Measurements from ENCODE around the gene LTO1. TPM values are rescaled to one million over a fixed set of nuclear protein-coding genes. Genes with fewer than 3 reads are reported as not detected.
A peak's percentile ranks its signal among the peaks of the same experiment; 100 is the strongest.

LTO1 gene
- polyA plus RNA-seq, 1 of the 3 experiments (the other 2 are of a cell fraction) = 30.8 TPM

GRCh38 chr11:69662021-69662698, 13.0 kb downstream of the LTO1 start:
- Histone ChIP-seq H3K9me2 (no peaks in the 10 kb centered on the region), H3K27ac (ENCODE audit: low read depth in 2 of 2, low read length in 1 of 2) (no peak overlapping the region), H3K27me3 (ENCODE audit: insufficient read depth) (no peaks in the 10 kb centered on the region), H3K36me3 (replicated peaks in 1 of 2; ENCODE audit: control insufficient read depth in 1 of 2, insufficient read depth in 2 of 2, low read length in 1 of 2) (peaks cover under 1 to 31% of the 10 kb centered on the region in 2 experiments), H3F3A (replicated peaks; ENCODE audit: insufficient read depth) (peaks cover 5% of the 10 kb centered on the region), H4K20me1 (ENCODE audit: insufficient read depth) (no peaks in the 10 kb centered on the region), H3K4me3 (ENCODE audit: low read depth in 2 of 2, low read length in 1 of 2) (no peak overlapping the region), H3K9ac (no peak overlapping the region), H2AFZ (ENCODE audit: low read depth) (no peak overlapping the region), H3K4me2 (no peak overlapping the region), H3K79me2 (ENCODE audit: insufficient read depth) (no peaks in the 10 kb centered on the region), H3K9me3 (no peaks in the 10 kb centered on the region), H3K4me1 (ENCODE audit: control insufficient read depth in 1 of 2, insufficient read depth in 2 of 2, low read depth in 1 of 2, low read length in 1 of 2) (no peaks in the 10 kb centered on the region)
- CTCF ChIA-PET = interaction anchor here (0.9 to 8.9 kb wide), 4 partner anchors 8 to 561 kb away, joined by 3 to 84 read pairs (median 46); no protein-coding TSS in a partner anchor
- DNase-seq = peak; percentile 61
- POLR2A ChIA-PET = no interaction called here
- TF ChIP-seq, protein P1, sequence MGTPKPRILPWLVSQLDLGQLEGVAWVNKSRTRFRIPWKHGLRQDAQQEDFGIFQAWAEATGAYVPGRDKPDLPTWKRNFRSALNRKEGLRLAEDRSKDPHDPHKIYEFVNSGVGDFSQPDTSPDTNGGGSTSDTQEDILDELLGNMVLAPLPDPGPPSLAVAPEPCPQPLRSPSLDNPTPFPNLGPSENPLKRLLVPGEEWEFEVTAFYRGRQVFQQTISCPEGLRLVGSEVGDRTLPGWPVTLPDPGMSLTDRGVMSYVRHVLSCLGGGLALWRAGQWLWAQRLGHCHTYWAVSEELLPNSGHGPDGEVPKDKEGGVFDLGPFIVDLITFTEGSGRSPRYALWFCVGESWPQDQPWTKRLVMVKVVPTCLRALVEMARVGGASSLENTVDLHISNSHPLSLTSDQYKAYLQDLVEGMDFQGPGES (IDR thresholded peaks at IDR 0.05; ENCODE audit: low read depth, low read length) = no peak
- TF ChIP-seq, protein P2, sequence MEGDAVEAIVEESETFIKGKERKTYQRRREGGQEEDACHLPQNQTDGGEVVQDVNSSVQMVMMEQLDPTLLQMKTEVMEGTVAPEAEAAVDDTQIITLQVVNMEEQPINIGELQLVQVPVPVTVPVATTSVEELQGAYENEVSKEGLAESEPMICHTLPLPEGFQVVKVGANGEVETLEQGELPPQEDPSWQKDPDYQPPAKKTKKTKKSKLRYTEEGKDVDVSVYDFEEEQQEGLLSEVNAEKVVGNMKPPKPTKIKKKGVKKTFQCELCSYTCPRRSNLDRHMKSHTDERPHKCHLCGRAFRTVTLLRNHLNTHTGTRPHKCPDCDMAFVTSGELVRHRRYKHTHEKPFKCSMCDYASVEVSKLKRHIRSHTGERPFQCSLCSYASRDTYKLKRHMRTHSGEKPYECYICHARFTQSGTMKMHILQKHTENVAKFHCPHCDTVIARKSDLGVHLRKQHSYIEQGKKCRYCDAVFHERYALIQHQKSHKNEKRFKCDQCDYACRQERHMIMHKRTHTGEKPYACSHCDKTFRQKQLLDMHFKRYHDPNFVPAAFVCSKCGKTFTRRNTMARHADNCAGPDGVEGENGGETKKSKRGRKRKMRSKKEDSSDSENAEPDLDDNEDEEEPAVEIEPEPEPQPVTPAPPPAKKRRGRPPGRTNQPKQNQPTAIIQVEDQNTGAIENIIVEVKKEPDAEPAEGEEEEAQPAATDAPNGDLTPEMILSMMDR (IDR thresholded peaks at IDR 0.05) = peak; percentile 34
- 89% methylated on average over 15 of the region's 16 CpGs for whole genome bisulfite sequencing (ENCODE audit: low lambda C conversion rate)

DNA sequence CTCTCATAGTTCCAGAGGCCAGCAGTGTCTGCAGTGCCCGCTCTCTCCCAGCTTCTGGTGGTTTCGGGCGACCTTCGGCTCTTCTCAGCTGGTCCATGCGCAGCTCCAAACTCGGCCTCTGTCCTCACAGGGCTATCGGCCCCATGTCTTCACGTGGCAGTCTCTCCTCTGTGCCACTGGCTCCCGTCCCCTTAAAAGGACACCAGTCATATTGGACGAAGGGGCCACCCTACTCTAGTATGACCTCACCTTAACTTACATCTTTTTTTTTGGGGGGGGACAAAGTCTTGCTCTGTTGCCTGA, 13.8 kb downstream of the LTO1 start:
- Histone ChIP-seq H3K4me1 (ENCODE audit: control insufficient read depth in 1 of 2, insufficient read depth in 2 of 2, low read depth in 1 of 2, low read length in 1 of 2) (no peaks in the 10 kb centered on the region), H3K36me3 (replicated peaks in 1 of 2; ENCODE audit: control insufficient read depth in 1 of 2, insufficient read depth in 2 of 2, low read length in 1 of 2) (peaks cover 0 to 23% of the 10 kb centered on the region in 2 experiments), H3K27ac (ENCODE audit: low read depth in 2 of 2, low read length in 1 of 2) (no peak overlapping the region), H3K9ac (no peak overlapping the region), H4K20me1 (ENCODE audit: insufficient read depth) (no peaks in the 10 kb centered on the region), H3K9me3 (no peaks in the 10 kb centered on the region), H3K4me3 (ENCODE audit: low read depth in 2 of 2, low read length in 1 of 2) (no peak overlapping the region), H2AFZ (ENCODE audit: low read depth) (no peak overlapping the region), H3K9me2 (no peaks in the 10 kb centered on the region), H3K4me2 (no peak overlapping the region), H3K27me3 (ENCODE audit: insufficient read depth) (no peaks in the 10 kb centered on the region), H3F3A (replicated peaks; ENCODE audit: insufficient read depth) (peaks cover 5% of the 10 kb centered on the region), H3K79me2 (ENCODE audit: insufficient read depth) (no peaks in the 10 kb centered on the region)
- DNase-seq = no peak
- TF ChIP-seq RFX5 (IDR thresholded peaks at IDR 0.05; ENCODE audit: low read length) (no peak), GABPA (IDR thresholded peaks at IDR 0.05; ENCODE audit: low read depth) (no peak), TAF1 (IDR thresholded peaks at IDR 0.05; ENCODE audit: borderline replicate concordance, low read depth, low read length) (no peak), YY1 (IDR thresholded peaks at IDR 0.05; ENCODE audit: low read depth) (no peak), FOSL2 (IDR thresholded peaks at IDR 0.05; ENCODE audit: borderline replicate concordance, low read depth) (no peak), MEF2A (IDR thresholded peaks at IDR 0.05; ENCODE audit: borderline replicate concordance, low read depth) (no peak), SMC3 (IDR thresholded peaks at IDR 0.05; ENCODE audit: low read depth, low read length) (no peak), RAD21 (IDR thresholded peaks at IDR 0.05; ENCODE audit: low read length) (no peak), POLR2AphosphoS5 (IDR thresholded peaks at IDR 0.05; ENCODE audit: low read depth, low read length) (no peak), PBX3 (IDR thresholded peaks at IDR 0.05) (no peak)
- TF ChIP-seq, protein P3, sequence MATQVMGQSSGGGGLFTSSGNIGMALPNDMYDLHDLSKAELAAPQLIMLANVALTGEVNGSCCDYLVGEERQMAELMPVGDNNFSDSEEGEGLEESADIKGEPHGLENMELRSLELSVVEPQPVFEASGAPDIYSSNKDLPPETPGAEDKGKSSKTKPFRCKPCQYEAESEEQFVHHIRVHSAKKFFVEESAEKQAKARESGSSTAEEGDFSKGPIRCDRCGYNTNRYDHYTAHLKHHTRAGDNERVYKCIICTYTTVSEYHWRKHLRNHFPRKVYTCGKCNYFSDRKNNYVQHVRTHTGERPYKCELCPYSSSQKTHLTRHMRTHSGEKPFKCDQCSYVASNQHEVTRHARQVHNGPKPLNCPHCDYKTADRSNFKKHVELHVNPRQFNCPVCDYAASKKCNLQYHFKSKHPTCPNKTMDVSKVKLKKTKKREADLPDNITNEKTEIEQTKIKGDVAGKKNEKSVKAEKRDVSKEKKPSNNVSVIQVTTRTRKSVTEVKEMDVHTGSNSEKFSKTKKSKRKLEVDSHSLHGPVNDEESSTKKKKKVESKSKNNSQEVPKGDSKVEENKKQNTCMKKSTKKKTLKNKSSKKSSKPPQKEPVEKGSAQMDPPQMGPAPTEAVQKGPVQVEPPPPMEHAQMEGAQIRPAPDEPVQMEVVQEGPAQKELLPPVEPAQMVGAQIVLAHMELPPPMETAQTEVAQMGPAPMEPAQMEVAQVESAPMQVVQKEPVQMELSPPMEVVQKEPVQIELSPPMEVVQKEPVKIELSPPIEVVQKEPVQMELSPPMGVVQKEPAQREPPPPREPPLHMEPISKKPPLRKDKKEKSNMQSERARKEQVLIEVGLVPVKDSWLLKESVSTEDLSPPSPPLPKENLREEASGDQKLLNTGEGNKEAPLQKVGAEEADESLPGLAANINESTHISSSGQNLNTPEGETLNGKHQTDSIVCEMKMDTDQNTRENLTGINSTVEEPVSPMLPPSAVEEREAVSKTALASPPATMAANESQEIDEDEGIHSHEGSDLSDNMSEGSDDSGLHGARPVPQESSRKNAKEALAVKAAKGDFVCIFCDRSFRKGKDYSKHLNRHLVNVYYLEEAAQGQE (IDR thresholded peaks at IDR 0.05; ENCODE audit: low read depth, low read length) = no peak
- 92% methylated on average over 10 of the region's 10 CpGs for WGBS (ENCODE audit: low lambda C conversion rate)
- ChIA-PET POLR2A (no interaction called here), CTCF (interaction anchor here (2.1 to 8.9 kb wide), 3 partner anchors 8 to 560 kb away, joined by 11 to 84 read pairs (median 80); no protein-coding TSS in a partner anchor)
